IPS-18c (cell line): ENCODE measurements around the gene RSRC1.

Experiments used
- H3K4me3 ChIP-seq: 2 replicates; pipeline ENCODE4 v1.7.0; 2013; ENCODE audit warnings: low read depth, mild to moderate bottlenecking, low read length, moderate library complexity; ENCODE audit not compliant: insufficient read depth
- H3K9me3 ChIP-seq: one replicate; pipeline ENCODE4 v1.6.1; 2013; ENCODE audit warnings: mild to moderate bottlenecking, low read length, moderate library complexity; ENCODE audit not compliant: control insufficient read depth, insufficient read depth

The RSRC1 gene

DNA sequence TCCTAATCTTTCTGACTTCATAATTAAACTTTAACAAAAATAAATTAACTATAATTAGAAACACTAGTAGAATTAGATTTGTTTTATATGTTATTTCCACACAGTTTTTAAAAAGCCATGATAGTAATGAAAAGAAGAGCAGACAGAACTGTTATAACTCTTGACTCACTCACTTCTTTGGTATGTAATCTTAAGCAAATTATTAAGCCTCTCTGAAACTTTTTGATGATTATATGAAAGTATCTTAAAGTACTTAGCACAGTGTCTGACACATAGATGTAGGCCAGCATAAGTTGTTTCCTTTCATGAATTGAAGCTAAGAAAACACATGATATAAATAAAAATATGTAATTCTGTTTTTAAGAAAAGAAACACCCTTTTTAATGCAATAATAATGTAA is 337.5 kb downstream of the RSRC1 start:
- Histone ChIP-seq H3K9me3 (no peaks in the 10 kb centered on the region), H3K4me3 (no peak overlapping the region)

DNA sequence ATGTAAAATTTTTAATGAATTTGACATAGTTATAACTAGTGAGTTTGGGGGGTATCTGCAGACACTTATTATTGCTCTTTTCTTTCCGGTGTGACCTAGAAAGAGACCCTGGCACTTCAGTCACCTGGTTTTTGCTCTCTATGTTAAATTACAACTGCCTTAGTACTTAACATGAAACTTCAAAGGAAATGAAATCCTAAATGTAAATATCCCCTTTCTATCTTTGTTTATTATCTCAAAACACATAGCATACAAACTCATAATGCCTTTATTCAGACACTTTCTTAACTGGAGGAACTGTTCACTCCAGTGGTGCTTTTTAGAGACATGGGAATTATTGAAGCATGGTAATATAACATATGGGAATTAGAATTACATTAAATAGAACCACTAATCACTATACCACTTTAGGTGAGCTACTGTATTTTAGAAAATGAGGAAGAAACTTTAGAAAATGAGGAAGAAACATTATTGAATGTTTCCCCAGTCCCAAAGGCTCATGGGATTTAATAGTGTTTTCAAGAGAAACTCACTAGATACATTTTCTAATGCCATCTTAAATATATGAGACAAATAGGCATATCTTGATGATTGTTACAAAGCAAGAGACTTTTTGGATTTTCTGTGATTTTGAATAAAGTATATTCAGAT is 341.6 kb downstream of the RSRC1 start:
- Histone ChIP-seq H3K4me3 (no peak overlapping the region), H3K9me3 (no peaks in the 10 kb centered on the region)

DNA sequence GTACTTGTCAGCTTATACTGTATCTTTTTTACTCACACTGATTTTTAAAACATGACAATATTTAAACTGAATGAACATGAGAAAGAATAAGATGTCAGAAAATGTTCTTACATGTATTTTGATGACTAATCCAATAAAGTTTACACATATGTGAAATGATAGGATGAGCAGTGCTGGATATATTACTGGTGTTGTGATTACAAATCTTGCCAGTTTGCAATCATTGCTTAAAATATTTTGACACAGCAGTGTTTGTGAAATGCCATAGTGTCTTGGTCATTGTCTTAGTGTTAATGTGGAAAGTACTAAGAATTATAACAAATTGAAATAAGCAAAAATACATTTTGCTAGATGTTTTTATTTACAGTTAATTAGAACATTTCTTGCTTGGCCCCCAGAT is 342.4 kb downstream of the RSRC1 start:
- no peak overlapping the region for H3K4me3 ChIP-seq
- H3K9me3 ChIP-seq: no peaks in the 10 kb centered on the region

DNA sequence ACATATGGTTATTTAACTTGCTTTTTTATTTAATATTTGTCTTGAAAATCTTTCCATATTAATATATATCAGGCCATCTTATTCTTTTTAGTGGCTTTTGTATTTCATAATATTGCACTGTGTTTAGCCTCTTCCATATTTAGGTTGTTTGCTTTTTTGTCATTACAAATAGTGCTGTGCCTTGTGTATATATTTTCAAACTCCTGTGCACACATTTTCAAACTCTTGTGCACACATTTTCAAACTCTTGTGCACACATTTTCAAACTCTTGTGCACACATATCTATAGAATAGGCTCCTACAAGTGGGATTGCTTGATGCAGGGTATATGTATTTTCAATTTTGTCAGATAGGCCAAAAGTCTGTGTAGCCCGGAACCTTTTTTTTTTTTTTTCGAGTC is 343.1 kb downstream of the RSRC1 start:
- no peak overlapping the region for H3K4me3 ChIP-seq
- no peaks in the 10 kb centered on the region for H3K9me3 ChIP-seq

DNA sequence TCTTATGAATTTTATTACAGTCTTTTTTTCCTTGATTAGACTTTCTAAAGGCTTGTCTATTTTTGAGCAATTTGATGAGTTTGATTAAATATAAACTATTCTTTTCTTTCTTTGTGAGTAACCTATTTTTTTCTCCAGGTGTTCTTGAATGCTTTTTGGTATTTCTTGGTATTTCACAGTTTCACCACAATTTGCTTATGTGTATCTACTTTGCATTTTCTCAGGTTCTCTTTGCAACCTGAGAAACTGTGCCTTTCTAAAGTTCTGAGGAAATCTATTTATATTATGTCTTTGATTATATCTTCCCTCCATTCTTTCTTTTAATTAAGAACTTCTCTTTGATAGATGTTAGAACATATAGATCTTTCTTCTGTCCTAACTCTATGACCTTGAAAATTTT is 344.0 kb downstream of the RSRC1 start:
- no peak overlapping the region for H3K4me3 ChIP-seq
- no peaks in the 10 kb centered on the region for H3K9me3 ChIP-seq

DNA sequence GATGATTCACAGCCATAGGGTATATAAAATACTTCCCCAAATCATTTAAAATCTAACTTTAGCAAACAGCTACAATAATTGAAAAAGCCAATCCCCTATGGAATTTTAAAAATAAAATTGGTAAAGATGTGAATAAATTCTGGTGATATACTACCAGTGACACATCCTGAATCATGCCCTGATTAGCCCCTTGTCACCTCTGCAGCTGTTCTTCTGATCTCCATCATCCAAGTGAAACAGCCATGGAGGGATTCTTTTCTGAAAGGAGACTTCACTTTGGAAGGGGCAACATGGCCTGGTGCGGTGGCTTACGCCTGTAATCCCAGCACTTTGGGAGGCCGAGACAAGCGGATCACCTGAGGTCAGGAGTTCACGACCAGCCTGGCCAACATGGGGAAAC is 345.5 kb downstream of the RSRC1 start:
- Histone ChIP-seq H3K9me3 (no peaks in the 10 kb centered on the region), H3K4me3 (no peak overlapping the region)

DNA sequence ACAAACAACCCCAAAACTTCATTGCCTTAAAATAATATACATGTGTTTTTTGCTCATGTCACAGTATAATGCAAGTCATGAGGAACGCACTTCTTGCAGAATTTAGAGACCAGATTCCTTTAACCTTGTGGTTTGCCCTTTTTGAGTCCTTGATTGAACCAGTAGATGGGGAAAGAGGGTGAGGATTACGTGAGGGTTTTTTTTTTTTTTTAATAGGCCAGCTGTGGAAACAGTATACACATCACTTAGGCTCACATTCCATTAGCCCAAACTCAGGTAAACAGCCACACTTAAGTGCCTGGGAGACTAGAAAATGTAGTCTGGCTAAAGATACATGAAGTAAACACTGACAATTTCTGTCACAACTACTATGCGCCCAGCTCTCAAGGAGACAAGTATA is 346.2 kb downstream of the RSRC1 start:
- Histone ChIP-seq H3K9me3 (no peaks in the 10 kb centered on the region), H3K4me3 (no peak overlapping the region)

DNA sequence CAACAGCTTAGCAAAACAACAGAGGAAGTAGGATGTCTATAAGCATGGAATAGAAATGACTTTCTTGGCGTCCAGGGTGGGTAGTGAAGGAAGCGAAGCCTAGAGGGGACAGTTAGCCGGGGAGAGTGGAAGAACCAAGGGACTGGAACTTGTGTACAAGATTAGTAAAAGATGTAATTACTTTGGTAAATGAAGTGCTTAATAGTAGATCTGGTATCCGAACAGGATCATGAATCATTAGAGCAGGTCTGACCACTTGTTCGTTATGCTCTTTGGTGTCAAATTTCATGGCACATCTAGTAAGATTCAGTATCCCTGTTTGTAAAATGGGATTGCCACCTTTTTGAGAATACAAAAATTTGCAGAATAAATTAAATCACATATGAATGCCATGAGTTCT is 348.6 kb downstream of the RSRC1 start:
- no peak overlapping the region for H3K4me3 ChIP-seq
- H3K9me3 ChIP-seq: no peaks in the 10 kb centered on the region

DNA sequence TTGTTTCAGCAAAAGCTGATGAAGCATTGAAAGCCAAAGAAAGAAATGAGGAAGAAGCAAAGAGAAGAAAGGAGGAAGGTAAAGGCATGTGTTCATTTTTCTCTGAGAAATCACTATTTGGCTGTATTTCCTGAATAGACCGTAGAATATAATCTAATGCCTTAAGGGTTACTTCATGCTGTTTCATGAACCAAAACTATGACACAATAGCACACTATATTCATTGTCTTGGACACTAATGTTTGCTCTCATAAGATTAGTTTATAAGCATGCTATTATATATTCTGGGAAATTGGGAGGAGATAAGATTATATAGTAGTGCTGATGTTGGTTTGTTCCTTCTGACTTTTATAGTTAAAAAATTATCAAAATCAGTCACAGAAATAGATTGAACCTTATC is 351.0 kb downstream of the RSRC1 start:
- Histone ChIP-seq H3K9me3 (no peaks in the 10 kb centered on the region), H3K4me3 (no peak overlapping the region)

DNA sequence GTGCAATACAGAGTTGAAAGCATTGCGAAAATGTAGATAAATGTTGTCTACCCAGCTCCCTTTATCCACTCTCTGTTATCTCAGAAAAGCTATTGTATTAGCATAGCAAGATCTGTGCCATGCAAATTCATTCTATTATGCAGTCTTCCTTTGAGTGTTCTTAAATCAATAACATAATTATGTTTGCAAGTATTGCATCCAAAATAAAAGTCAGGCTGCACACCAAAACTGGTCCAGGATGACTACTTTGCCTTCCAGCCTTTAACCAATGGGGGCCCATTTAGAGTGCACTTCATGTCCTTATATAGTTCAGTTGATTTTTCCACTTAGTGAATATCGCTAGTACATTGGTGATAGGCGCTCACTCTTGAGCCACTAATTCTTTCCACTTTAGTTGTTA is 353.7 kb downstream of the RSRC1 start:
- Histone ChIP-seq H3K4me3 (no peak overlapping the region), H3K9me3 (no peaks in the 10 kb centered on the region)

DNA sequence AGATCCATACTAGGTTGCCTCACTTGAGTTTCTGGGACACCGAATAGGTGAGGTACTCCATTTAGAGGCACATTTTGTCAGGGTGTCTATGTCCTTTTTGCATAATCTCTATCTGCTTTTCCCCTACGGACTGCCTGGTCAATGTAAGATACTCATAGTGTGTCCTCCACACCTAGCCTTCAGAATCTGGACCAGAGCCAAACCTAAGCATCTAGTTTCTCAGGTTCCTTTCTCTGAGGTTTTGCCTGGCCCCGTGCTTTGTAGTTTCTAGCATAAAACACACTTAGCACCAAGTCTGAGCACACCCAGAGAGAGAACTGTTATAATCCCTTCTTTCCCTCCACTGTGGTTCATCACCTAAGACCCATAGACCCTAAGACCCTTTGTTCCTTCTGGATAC is 355.2 kb downstream of the RSRC1 start:
- Histone ChIP-seq H3K4me3 (no peak overlapping the region), H3K9me3 (no peaks in the 10 kb centered on the region)

DNA sequence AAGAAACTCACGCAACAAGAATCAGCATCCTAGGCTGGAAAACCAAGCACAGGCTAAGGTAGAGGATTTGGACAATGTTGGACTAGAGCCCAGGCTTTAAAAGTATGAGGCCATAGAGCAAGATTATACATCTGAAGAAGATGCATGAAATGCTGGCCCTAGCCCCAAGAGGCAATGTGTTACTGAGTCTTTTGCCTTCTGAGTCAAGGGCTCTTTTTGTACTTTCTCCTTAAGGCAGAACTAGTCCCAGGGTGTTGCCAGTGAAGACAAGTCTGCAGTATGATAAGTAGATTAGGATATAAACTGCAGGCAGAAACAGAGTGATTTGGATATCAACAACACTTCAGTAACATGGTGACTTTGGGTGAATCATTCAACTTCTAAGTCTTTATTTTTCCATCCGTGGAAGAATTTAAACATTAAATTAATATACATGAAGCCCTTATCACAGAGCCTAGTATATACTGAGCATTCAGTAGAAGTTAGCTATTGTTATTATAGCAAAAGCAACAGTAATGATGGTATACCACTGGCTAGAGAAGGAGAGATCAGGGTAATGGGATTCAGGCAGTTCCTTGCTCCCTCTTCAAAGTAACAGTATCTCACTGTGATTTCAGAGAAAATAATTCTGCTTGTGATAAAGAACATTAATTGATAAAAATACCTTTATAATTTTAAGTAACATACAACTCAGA is 361.2 kb downstream of the RSRC1 start:
- Histone ChIP-seq H3K4me3 (no peak overlapping the region), H3K9me3 (no peaks in the 10 kb centered on the region)

DNA sequence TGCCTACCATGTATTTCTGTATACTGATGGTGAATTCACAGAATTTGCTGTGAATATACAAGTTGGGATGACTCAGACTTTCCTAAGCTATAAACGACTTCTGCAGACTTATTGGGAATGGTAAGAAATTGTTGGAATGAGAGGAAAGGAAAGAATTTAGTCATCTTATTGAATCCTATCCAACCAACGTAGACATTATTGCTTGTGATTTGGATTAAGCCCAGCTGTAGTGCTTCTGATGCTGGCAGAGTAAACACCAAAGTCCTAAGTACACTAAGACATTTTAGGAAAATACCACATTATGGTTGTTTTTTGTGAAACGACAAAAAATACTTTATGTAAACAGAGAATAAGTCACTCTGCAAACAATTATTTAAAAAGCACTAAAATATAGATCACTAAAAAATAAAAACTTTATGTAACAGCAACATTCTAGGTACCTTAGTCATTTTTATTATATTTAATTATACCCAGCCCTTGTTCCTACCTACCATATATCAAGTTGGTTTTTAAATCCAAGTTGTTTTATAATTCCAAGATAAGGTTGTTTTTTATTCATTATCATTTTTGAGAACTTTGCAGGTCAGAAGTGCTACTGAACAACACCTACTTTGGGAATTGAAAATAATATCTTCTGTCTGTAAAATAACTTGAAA is 361.9 kb downstream of the RSRC1 start:
- Histone ChIP-seq H3K4me3 (no peak overlapping the region), H3K9me3 (no peaks in the 10 kb centered on the region)

DNA sequence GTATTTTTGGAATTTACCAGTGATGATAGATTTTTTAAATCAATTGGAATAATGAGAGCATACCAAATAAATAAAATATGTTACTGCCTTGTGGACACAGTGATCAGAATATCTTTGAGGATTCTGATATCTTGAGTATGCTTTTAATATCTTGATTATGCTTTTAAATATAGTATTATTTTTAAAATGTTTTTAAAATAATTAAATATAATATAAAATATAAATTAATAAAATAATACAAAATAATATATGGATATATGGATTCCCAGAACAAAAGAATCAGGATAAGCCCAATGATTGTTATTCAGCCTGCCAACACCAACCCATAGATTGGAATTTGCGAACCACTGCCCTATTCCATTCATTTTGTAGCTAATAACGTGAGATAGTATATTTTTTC is 369.2 kb downstream of the RSRC1 start:
- H3K9me3 ChIP-seq: no peaks in the 10 kb centered on the region
- H3K4me3 ChIP-seq: no peak overlapping the region

DNA sequence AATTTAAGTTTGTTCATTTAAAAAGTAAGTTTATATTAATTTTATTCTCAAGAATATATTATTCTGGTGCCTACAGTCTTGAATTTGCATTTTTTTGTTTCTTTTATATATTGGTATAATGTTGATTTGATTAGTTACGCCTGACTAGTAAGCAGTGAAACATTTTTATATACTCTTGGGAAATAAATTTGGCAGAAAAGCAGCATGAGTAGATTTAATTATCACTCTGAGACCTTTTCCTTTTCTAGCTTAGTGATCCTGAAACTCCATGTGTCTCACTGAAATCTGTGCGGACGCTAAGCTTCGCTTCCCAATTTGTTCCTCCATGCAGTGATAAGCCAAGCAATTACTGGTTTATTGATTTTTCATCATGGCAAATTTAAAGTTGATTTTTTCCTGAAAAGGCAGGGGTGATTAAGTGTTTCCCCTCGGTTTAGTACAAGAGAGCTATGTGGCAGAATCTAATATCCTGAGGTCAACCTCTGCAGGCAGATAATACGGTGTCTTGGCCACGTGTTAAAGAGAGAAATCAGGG is 373.9 kb downstream of the RSRC1 start:
- no peak overlapping the region for H3K4me3 ChIP-seq
- H3K9me3 ChIP-seq: no peaks in the 10 kb centered on the region

DNA sequence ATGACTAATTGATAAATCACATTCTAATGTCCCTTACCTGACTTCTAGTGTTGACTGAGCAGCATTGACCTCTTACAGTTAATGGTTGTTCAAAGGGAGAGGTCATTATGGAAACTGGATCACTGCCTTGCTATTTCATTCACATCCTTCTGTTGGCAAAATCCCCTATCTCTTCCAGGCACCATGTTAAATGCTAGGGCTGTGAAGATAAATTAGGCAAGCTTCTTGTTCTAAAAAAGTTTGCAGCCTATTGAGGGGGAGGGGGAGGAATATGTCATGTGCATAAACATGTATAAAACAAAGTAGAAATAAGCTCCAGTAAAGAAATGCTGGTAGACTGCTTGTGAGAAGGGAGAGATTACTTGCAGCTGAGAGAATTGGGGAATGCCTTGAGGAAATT is 376.3 kb downstream of the RSRC1 start:
- no peaks in the 10 kb centered on the region for H3K9me3 ChIP-seq
- H3K4me3 ChIP-seq: no peak overlapping the region

DNA sequence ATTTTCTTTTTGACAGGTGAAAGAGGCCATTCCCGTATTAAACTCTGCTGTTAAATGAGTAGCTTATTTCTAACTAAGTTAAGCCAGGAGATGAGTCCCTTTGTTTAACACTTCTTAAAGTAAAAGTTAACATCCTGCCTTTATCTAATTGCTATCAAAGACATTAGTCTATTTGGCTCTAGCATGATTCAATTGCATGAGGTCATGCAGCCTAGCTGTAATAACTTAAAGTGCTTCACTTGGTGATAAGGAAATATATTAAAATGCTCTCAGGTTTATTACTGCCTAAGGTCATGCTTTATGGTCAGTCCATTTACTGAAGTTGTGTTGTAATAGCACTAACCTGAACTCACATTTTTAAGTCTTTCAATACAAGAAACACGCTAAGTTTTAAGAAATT is 378.8 kb downstream of the RSRC1 start:
- Histone ChIP-seq H3K4me3 (no peak overlapping the region), H3K9me3 (no peaks in the 10 kb centered on the region)

DNA sequence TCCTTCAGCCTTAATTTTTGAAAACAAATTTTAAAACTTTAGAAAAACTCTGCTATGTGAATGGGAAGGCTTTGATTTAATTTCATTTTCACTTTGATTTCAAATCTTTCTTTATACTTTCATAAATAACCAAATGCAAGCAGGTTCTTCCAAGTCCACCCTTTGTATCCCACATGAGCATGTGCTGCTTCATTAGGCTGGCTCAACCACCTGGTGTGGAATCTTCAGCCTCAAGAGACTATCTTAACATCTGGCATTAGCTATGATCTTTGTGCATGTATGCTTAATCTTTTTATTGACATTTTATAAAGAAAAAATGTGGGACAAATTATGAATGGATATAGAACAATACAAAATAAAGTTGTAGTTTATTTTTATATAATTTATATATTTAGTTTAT is 379.3 kb downstream of the RSRC1 start:
- no peak overlapping the region for H3K4me3 ChIP-seq
- H3K9me3 ChIP-seq: no peaks in the 10 kb centered on the region
